PC-9 (cell line): ENCODE results near the gene MLYCD. TPM values are rescaled to one million over a fixed set of nuclear protein-coding genes. Genes with fewer than 3 reads are reported as not detected.

Experiments
- BruUV-seq: library from RNA; stranded (reverse); fragments of 400-500 nt; replicated peaks from 2 replicates; lab custom pipeline; 2021; lab: Mats Ljungman, UMichigan
- CTCF ChIA-PET: fragments of 300-600 bp; sonication (Branson Sonifier 250); formaldehyde crosslinking; loops from one replicate; lab custom pipeline; 2022; ENCODE audit warnings: antibody characterized with exemption; lab: Charles Lee
- POLR2A ChIA-PET: fragments of 300-600 bp; sonication (Branson Sonifier 250); formaldehyde crosslinking; loops from one replicate; lab custom pipeline; 2022; ENCODE audit warnings: antibody characterized with exemption; ENCODE audit not compliant: unreplicated experiment; lab: Charles Lee
- DNase-seq, 2 experiments: peaks; one replicate each; pipeline versions ENCODE4 v3.0.0 to v3.0.0-alpha.2; 2015 to 2022; ENCODE audit warnings: mixed read lengths in 1 of 2
- H2AFZ ChIP-seq: fragments of 200-600 bp; sonication (generic); 2 replicates; pipeline ENCODE4 v1.8.1; 2017; ENCODE audit warnings: antibody characterized with exemption
- H3F3A ChIP-seq: fragments of 200-600 bp; sonication (generic); 2 replicates; pipeline ENCODE4 v1.8.1; 2017; ENCODE audit warnings: antibody characterized with exemption, mild to moderate bottlenecking, low read depth; ENCODE audit not compliant: insufficient read depth
- H3K27ac ChIP-seq: fragments of 200-600 bp; sonication (generic); 2 replicates; pipeline ENCODE4 v1.6.1; 2016; ENCODE audit warnings: mixed run types
- H3K27me3 ChIP-seq: fragments of 200-600 bp; sonication (generic); 2 replicates; pipeline ENCODE4 v1.6.1; 2016; ENCODE audit warnings: low read depth, mixed run types; ENCODE audit not compliant: insufficient read depth
- H3K36me3 ChIP-seq: fragments of 200-600 bp; sonication (generic); 2 replicates; pipeline ENCODE4 v1.6.1; 2016; ENCODE audit warnings: low read depth, mixed run types
- H3K4me1 ChIP-seq: fragments of 200-600 bp; sonication (generic); replicated peaks from 2 replicates; pipeline ENCODE4 v1.6.1; 2016; ENCODE audit warnings: mixed run types; ENCODE audit not compliant: insufficient read depth
- H3K4me2 ChIP-seq: fragments of 200-600 bp; sonication (generic); 2 replicates; pipeline ENCODE4 v1.6.1; 2017; ENCODE audit warnings: mixed run types
- H3K4me3 ChIP-seq: fragments of 200-600 bp; sonication (generic); 2 replicates; pipeline ENCODE4 v1.6.1; 2016; ENCODE audit warnings: mixed run types
- H3K79me2 ChIP-seq: fragments of 200-600 bp; sonication (generic); 2 replicates; pipeline ENCODE4 v1.6.1; 2017; ENCODE audit warnings: low read depth, mixed run types
- H3K9me2 ChIP-seq: fragments of 200-600 bp; sonication (generic); 2 replicates; pipeline ENCODE4 v1.8.1; 2017; ENCODE audit warnings: mild to moderate bottlenecking; ENCODE audit not compliant: insufficient read depth
- H3K9me3 ChIP-seq: fragments of 200-600 bp; sonication (generic); 2 replicates; pipeline ENCODE4 v1.8.1; 2016; ENCODE audit warnings: low read depth; ENCODE audit not compliant: insufficient read depth
- H4K20me1 ChIP-seq: fragments of 200-600 bp; sonication (generic); 2 replicates; pipeline ENCODE4 v1.8.1; 2017; ENCODE audit not compliant: insufficient read depth
- CTCF ChIP-seq: fragments of 200-600 bp; sonication (generic); conservative IDR thresholded peaks from 2 replicates; pipeline ENCODE4 v1.6.1; 2017; ENCODE audit warnings: mixed run types, antibody characterized with exemption, mild to moderate bottlenecking, moderate library complexity
- EZH2 ChIP-seq: fragments of 200-600 bp; sonication (generic); IDR thresholded peaks from 2 replicates; pipeline ENCODE4 v1.8.0; 2017; ENCODE audit warnings: antibody characterized with exemption, low read depth
- intact Hi-C: fragments of 100-400 bp; cut with micrococcal nuclease; formaldehyde crosslinking; loops from one replicate; pipeline ENCODE4 v1.10.0; 2022; ENCODE audit not compliant: unreplicated experiment
- total RNA-seq: library from RNA; stranded (reverse); gene quantifications from 2 replicates; pipeline ENCODE4 v1.2.3, GENCODE V29; 2021

Gene MLYCD
- total RNA-seq, 1 experiment from 2014 or later = 4.7 TPM

- H2AFZ ChIP-seq = peak overlapping the region; percentile 90
Observed at GRCh38 chr16:83899272-83899897, 470 bp downstream of the MLYCD start.

GRCh38 chr16:83899978-83900377, 1.1 kb downstream of the MLYCD start:
- Histone ChIP-seq H3K9me3 (no peaks in the 10 kb centered on the region), H3F3A (0 out of 2 replicates have a peak, but pooled peaks cover 4% of the 10 kb centered on the region), H3K27ac (no peak overlapping the region), H3K4me1 (peaks cover 12% of the 10 kb centered on the region), H3K4me3 (peak overlapping the region; percentile 83), H3K79me2 (no peaks in the 10 kb centered on the region), H3K4me2 (peak overlapping the region; percentile 99), H3K27me3 (peaks cover 8% of the 10 kb centered on the region; the same call in 1 of the 2 replicates), H3K36me3 (no peaks in the 10 kb centered on the region), H3K9me2 (no peaks in the 10 kb centered on the region), H4K20me1 (peaks cover 11% of the 10 kb centered on the region), H2AFZ (peak overlapping the region; percentile 90)
- intact Hi-C loops = no loop called here
- TF ChIP-seq CTCF (no peak), EZH2 (no peak)
- BruUV-seq = TSS peak; percentile 29
- ChIA-PET POLR2A (interaction anchor here (0.6 kb wide), 1 partner anchor 685 kb away, joined by 3 read pairs; no protein-coding TSS in a partner anchor), CTCF (no interaction called here)
- no peak for DNase-seq

More at GRCh38 chr16:83899272-83899897, 470 bp downstream of the MLYCD start:
- H3K9me3 ChIP-seq = no peaks in the 10 kb centered on the region
- 0 out of 2 replicates have a peak, but pooled peaks cover 4% of the 10 kb centered on the region for H3F3A ChIP-seq
- TF ChIP-seq EZH2 (no peak), CTCF (no peak)
- POLR2A ChIA-PET = interaction anchor here (0.6 to 0.7 kb wide), 2 partner anchors 605 to 685 kb away, joined by 3 read pairs; partner anchors contain the start of gene MEAK7
- peaks cover 12% of the 10 kb centered on the region for H3K4me1 ChIP-seq
- BruUV-seq = no TSS peak
- CTCF ChIA-PET = interaction anchor here (0.6 kb wide), 1 partner anchor 115 kb away, joined by 4 read pairs; no protein-coding TSS in a partner anchor
- H3K9me2 ChIP-seq = no peaks in the 10 kb centered on the region
- peaks cover 13% of the 10 kb centered on the region; the same call in 1 of the 2 replicates for H3K27me3 ChIP-seq
- H3K4me2 ChIP-seq = peak overlapping the region; percentile 99
- H3K36me3 ChIP-seq = no peaks in the 10 kb centered on the region
- H3K4me3 ChIP-seq = peak overlapping the region; percentile 83
- intact Hi-C loops = no loop called here
- peak; percentile 40 to 43 for DNase-seq
- no peaks in the 10 kb centered on the region for H3K79me2 ChIP-seq
- no peak overlapping the region for H3K27ac ChIP-seq
- H4K20me1 ChIP-seq = peaks cover 10% of the 10 kb centered on the region

- H3K4me1 ChIP-seq = peaks cover 12% of the 10 kb centered on the region
- POLR2A ChIA-PET = no interaction called here
- H4K20me1 ChIP-seq = peaks cover 15% of the 10 kb centered on the region
- no peaks in the 10 kb centered on the region for H3K36me3 ChIP-seq
- no peak for TF ChIP-seq CTCF
- TF ChIP-seq EZH2 = no peak
- no TSS peak for BruUV-seq
- DNase-seq = no peak
- 0 out of 2 replicates have a peak, but pooled peaks cover 4% of the 10 kb centered on the region for H3F3A ChIP-seq
- no peaks in the 10 kb centered on the region for H3K79me2 ChIP-seq
- no peaks in the 10 kb centered on the region for H3K9me2 ChIP-seq
- CTCF ChIA-PET = no interaction called here
- no peak overlapping the region for H3K4me3 ChIP-seq
- H3K27me3 ChIP-seq = peaks cover 8% of the 10 kb centered on the region; the same call in 1 of the 2 replicates
- H3K9me3 ChIP-seq = no peaks in the 10 kb centered on the region
- H2AFZ ChIP-seq = no peak overlapping the region
- H3K4me2 ChIP-seq = no peak overlapping the region; the same call in 1 of the 2 replicates
- H3K27ac ChIP-seq = no peak overlapping the region
- intact Hi-C loops = no loop called here
Observed at GRCh38 chr16:83900571-83900970, 1.7 kb downstream of the MLYCD start.
